HepG2 (cell line): Measurements from ENCODE around the gene MYOM1. TPM values are rescaled to one million over a fixed set of nuclear protein-coding genes. Genes with fewer than 3 reads are reported as not detected.

ENCODE experiments used
- AGO2 ChIP-seq: fragments of 200-400 bp; formaldehyde crosslinking; optimal IDR thresholded peaks from 2 replicates; pipeline ENCODE3; 2017; ENCODE audit warnings: mild to moderate bottlenecking, low read depth, low read length, moderate library complexity
- ATF7 ChIP-seq, 2 experiments: fragments of 450-650 bp in 1 of 2; sonication (generic) in 1 of 2; formaldehyde crosslinking in 1 of 2; IDR thresholded peaks; 2 replicates each; pipeline versions ENCODE4 v1.4.0 to v1.6.1; 2016 to 2020; ENCODE audit warnings: antibody characterized with exemption in 1 of 2, mild to moderate bottlenecking in 1 of 2, missing genetic modification reagents in 1 of 2
- CCAR2 ChIP-seq: fragments of 200-400 bp; formaldehyde crosslinking; optimal IDR thresholded peaks from 2 replicates; pipeline ENCODE3; 2018; ENCODE audit warnings: low read depth, mild to moderate bottlenecking, low read length, moderate library complexity
- GFI1 ChIP-seq: sonication (generic); formaldehyde crosslinking; IDR thresholded peaks from 2 replicates; pipeline ENCODE4 v1.5.0; 2020; ENCODE audit warnings: missing genetic modification reagents, mild to moderate bottlenecking, borderline replicate concordance
- KLF12 ChIP-seq: sonication (generic); formaldehyde crosslinking; IDR thresholded peaks from 2 replicates; pipeline ENCODE4 v1.4.0; 2020; ENCODE audit warnings: missing genetic modification reagents, borderline replicate concordance
- MIER3 ChIP-seq: IDR thresholded peaks from 2 replicates; pipeline ENCODE4 v1.6.1; 2016; ENCODE audit warnings: missing compliant biosample characterization, borderline replicate concordance
- PAXIP1 ChIP-seq: sonication (generic); formaldehyde crosslinking; conservative IDR thresholded peaks from 2 replicates; pipeline ENCODE4 v1.4.0; 2020; ENCODE audit warnings: mild to moderate bottlenecking, missing genetic modification reagents, moderate library complexity
- POLR2G ChIP-seq: fragments of 200-400 bp; formaldehyde crosslinking; IDR thresholded peaks from 2 replicates; pipeline ENCODE4 v1.6.1; 2018; ENCODE audit warnings: mild to moderate bottlenecking, low read depth, low read length, moderate library complexity
- RCOR2 ChIP-seq: IDR thresholded peaks from 2 replicates; pipeline ENCODE4 v1.6.1; 2016; ENCODE audit warnings: missing biosample characterization, missing genetic modification reagents
- RXRB ChIP-seq: IDR thresholded peaks from 2 replicates; pipeline ENCODE4 v1.6.1; 2016; ENCODE audit warnings: borderline replicate concordance, missing genetic modification reagents, missing compliant biosample characterization
- SIN3A ChIP-seq: IDR thresholded peaks from 2 replicates; pipeline ENCODE4 v1.6.1; 2011; ENCODE audit warnings: low read depth, mild to moderate bottlenecking, control low read depth, low read length, borderline replicate concordance
- ZBTB14 ChIP-seq: sonication (generic); formaldehyde crosslinking; IDR thresholded peaks from 2 replicates; pipeline ENCODE4 v1.4.0; 2020; ENCODE audit warnings: missing genetic modification reagents
- ZFP36 ChIP-seq: fragments of 150-350 bp; IDR thresholded peaks from 2 replicates; pipeline ENCODE4 v1.6.1; 2018; ENCODE audit warnings: borderline replicate concordance, low read length, low read depth; ENCODE audit not compliant: partially characterized antibody
- ZNF143 ChIP-seq: sonication (generic); formaldehyde crosslinking; IDR thresholded peaks from 2 replicates; pipeline ENCODE4 v1.4.0; 2020; ENCODE audit warnings: missing genetic modification reagents
- ZNF225 ChIP-seq: sonication (generic); formaldehyde crosslinking; IDR thresholded peaks from 2 replicates; pipeline ENCODE4 v1.4.0; 2020; ENCODE audit warnings: mild to moderate bottlenecking, missing genetic modification reagents
- ZNF34 ChIP-seq: sonication (generic); formaldehyde crosslinking; IDR thresholded peaks from 2 replicates; pipeline ENCODE4 v1.4.0; 2020; ENCODE audit warnings: mild to moderate bottlenecking, missing genetic modification reagents, borderline replicate concordance
- ZNF792 ChIP-seq: IDR thresholded peaks from 2 replicates; pipeline ENCODE4 v1.6.1; 2016
- polyA plus RNA-seq, 8 experiments: library from polyadenylated mRNA; depleted of rRNA in 3 of 8; stranded (reverse) in 7 of 8; unstranded in 1 of 8; fragments of >200 nt; fragmentation: Illumina TruSeq in 4 of 8; extraction: Trizol in 4 of 8; gene quantifications; 2 replicates each; pipeline versions ENCODE4 v1.2.1 to v1.2.3, GENCODE V29; 2011 to 2016; ENCODE audit warnings: low read depth in 4 of 8, missing spikeins in 1 of 8, mixed read lengths in 1 of 8; ENCODE audit not compliant: insufficient read depth in 1 of 8
- total RNA-seq, 5 experiments: library from RNA; depleted of rRNA; stranded (reverse); fragments of >200 nt; fragmentation: Illumina TruSeq; extraction: Trizol; gene quantifications; 2 replicates each; pipeline ENCODE4 v1.2.3, GENCODE V29; 2016; ENCODE audit warnings: low read depth in 1 of 5
- TF ChIP-seq, protein P1 (sequence below): sonication (generic); formaldehyde crosslinking; IDR thresholded peaks from 2 replicates; pipeline ENCODE4 v1.4.0; 2020; ENCODE audit warnings: mild to moderate bottlenecking, missing genetic modification reagents

Gene MYOM1
- total and polyA plus RNA-seq, 2 of the 13 experiments (the other 11 are each of a cell fraction or from before 2014, with no cell fraction given), result 0.46 to 0.98 TPM

GRCh38 chr18:3247240-3248061, 27.7 kb upstream of the MYOM1 start, which contains the start of gene MYL12A (continued):
- peak; percentile 88 for TF ChIP-seq AGO2
- TF ChIP-seq ZNF792 (CRISPR knock-in tag), result 0 out of 2 replicates have a peak, but pooled peaks have one; percentile 26
- no peak; the same call in 1 of the 2 replicates for TF ChIP-seq MIER3 (CRISPR knock-in tag)
- 0 out of 2 replicates have a peak, but pooled peaks have one; percentile 51 for TF ChIP-seq ZNF225 (CRISPR knock-in tag)
- TF ChIP-seq, protein P1, sequence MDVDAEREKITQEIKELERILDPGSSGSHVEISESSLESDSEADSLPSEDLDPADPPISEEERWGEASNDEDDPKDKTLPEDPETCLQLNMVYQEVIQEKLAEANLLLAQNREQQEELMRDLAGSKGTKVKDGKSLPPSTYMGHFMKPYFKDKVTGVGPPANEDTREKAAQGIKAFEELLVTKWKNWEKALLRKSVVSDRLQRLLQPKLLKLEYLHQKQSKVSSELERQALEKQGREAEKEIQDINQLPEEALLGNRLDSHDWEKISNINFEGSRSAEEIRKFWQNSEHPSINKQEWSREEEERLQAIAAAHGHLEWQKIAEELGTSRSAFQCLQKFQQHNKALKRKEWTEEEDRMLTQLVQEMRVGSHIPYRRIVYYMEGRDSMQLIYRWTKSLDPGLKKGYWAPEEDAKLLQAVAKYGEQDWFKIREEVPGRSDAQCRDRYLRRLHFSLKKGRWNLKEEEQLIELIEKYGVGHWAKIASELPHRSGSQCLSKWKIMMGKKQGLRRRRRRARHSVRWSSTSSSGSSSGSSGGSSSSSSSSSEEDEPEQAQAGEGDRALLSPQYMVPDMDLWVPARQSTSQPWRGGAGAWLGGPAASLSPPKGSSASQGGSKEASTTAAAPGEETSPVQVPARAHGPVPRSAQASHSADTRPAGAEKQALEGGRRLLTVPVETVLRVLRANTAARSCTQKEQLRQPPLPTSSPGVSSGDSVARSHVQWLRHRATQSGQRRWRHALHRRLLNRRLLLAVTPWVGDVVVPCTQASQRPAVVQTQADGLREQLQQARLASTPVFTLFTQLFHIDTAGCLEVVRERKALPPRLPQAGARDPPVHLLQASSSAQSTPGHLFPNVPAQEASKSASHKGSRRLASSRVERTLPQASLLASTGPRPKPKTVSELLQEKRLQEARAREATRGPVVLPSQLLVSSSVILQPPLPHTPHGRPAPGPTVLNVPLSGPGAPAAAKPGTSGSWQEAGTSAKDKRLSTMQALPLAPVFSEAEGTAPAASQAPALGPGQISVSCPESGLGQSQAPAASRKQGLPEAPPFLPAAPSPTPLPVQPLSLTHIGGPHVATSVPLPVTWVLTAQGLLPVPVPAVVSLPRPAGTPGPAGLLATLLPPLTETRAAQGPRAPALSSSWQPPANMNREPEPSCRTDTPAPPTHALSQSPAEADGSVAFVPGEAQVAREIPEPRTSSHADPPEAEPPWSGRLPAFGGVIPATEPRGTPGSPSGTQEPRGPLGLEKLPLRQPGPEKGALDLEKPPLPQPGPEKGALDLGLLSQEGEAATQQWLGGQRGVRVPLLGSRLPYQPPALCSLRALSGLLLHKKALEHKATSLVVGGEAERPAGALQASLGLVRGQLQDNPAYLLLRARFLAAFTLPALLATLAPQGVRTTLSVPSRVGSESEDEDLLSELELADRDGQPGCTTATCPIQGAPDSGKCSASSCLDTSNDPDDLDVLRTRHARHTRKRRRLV (CRISPR knock-in tag), result 0 out of 2 replicates have a peak, but pooled peaks have one; percentile 41
- no peak for TF ChIP-seq CCAR2
- peak; percentile 43; the same call in 1 of the 2 replicates for TF ChIP-seq RXRB (CRISPR knock-in tag)
- no peak for TF ChIP-seq GFI1 (CRISPR knock-in tag)
- TF ChIP-seq RCOR2 (CRISPR knock-in tag), result no peak; the same call in 1 of the 2 replicates
- TF ChIP-seq PAXIP1, result peak; percentile 67
- TF ChIP-seq ZNF34 (CRISPR knock-in tag), result no peak
- peak; percentile 89 for TF ChIP-seq ATF7 (IDR thresholded peaks at IDR 0.05)
- TF ChIP-seq ATF7 (CRISPR knock-in tag; IDR thresholded peaks at IDR 0.05), result no peak
- TF ChIP-seq ZBTB14, result no peak
- peak; percentile 91 for TF ChIP-seq POLR2G
- peak; percentile 24; the same call in 1 of the 2 replicates for TF ChIP-seq ZNF143
- TF ChIP-seq ZFP36, result no peak
- TF ChIP-seq SIN3A, result peak; percentile 72
- TF ChIP-seq KLF12, result peak; percentile 88
